A673 (cell line): ENCODE data around the gene CLK3.

Source experiments
- EZH2 ChIP-seq: fragments of 200-600 bp; sonication (generic); IDR thresholded peaks from 2 replicates; pipeline ENCODE4 v1.6.1; 2017; ENCODE audit warnings: borderline replicate concordance, low read depth, mild to moderate bottlenecking, mixed read lengths, antibody characterized with exemption, low read length; ENCODE audit not compliant: poor library complexity, severe bottlenecking
- TF ChIP-seq, protein P1 (sequence below): fragments of 300-800, 200-600 bp; sonication (generic); conservative IDR thresholded peaks from 2 replicates; pipeline ENCODE4 v1.5.1; 2017; ENCODE audit warnings: low read depth, mild to moderate bottlenecking, antibody characterized with exemption, low read length, moderate library complexity, mixed read lengths

DNA sequence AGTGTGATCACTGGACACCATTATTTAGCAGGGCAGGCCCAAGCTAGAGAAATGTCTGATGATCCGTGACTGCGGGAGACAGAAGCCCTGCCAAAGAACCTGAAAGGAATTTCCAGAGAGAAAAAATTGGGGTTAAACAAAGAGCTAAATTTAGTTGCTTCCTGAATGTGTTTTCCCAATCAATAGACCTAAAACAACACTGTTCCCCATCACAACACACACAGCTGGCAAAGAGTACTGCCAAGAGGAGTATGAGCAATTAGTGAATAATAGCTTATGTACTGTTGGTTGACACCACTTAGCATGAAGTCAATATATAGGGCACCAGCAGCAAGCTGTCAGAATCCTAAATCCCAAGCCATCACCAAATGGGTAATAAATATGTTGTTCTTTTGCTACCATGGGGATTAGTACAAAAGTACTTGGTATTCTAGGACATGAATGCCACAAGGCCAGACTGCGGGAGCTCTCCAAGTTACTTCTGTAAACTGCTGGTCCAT, 35.7 kb downstream of the CLK3 start:
- TF ChIP-seq EZH2, result no peak
- TF ChIP-seq, protein P1, sequence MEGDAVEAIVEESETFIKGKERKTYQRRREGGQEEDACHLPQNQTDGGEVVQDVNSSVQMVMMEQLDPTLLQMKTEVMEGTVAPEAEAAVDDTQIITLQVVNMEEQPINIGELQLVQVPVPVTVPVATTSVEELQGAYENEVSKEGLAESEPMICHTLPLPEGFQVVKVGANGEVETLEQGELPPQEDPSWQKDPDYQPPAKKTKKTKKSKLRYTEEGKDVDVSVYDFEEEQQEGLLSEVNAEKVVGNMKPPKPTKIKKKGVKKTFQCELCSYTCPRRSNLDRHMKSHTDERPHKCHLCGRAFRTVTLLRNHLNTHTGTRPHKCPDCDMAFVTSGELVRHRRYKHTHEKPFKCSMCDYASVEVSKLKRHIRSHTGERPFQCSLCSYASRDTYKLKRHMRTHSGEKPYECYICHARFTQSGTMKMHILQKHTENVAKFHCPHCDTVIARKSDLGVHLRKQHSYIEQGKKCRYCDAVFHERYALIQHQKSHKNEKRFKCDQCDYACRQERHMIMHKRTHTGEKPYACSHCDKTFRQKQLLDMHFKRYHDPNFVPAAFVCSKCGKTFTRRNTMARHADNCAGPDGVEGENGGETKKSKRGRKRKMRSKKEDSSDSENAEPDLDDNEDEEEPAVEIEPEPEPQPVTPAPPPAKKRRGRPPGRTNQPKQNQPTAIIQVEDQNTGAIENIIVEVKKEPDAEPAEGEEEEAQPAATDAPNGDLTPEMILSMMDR, result no peak
